ENCODE measurements around the gene SWT1.
"Not testable (repeated sequence)": the region's sequence is repeated elsewhere in the genome, so short reads cannot be mapped to it uniquely, and the experiment has no call there.

The SWT1 gene

GRCh38 chr1:185234183-185234582, 77.2 kb downstream of the SWT1 start:
- not testable (repeated sequence) for H4K8ac ChIP-seq (ENCODE audit: low read length); H4K91ac ChIP-seq (ENCODE audit: low read length); DNase-seq; H3K27me3 ChIP-seq (ENCODE audit: control insufficient read depth in 1 of 2, insufficient read depth in 1 of 2, low read length in 2 of 2); H3K9me3 ChIP-seq (ENCODE audit: control insufficient read depth, low read length); H3K4ac ChIP-seq (ENCODE audit: low read depth in 1 of 2, low read length in 2 of 2); H2AK5ac ChIP-seq (ENCODE audit: low read length, severe bottlenecking); H3K4me2 ChIP-seq (ENCODE audit: low read length, poor library complexity, severe bottlenecking); H3K14ac ChIP-seq (ENCODE audit: low read length in 2 of 2); H2BK15ac ChIP-seq (ENCODE audit: low read depth, poor library complexity, severe bottlenecking); H2AFZ ChIP-seq (ENCODE audit: low read depth, low read length); H3K79me1 ChIP-seq (replicated peaks; ENCODE audit: low read length, poor library complexity, severe bottlenecking); H2BK5ac ChIP-seq (ENCODE audit: low read depth, low read length, poor library complexity, severe bottlenecking); H3K4me1 ChIP-seq (ENCODE audit: control insufficient read depth, insufficient read depth, low read depth, low read length); H3K27ac ChIP-seq (ENCODE audit: low read length, poor library complexity, severe bottlenecking); H3K4me3 ChIP-seq (ENCODE audit: insufficient read depth in 1 of 2, low read depth in 1 of 2, low read length in 2 of 2); H2BK12ac ChIP-seq (ENCODE audit: low read length in 2 of 2); H2BK120ac ChIP-seq (ENCODE audit: low read depth, low read length); H3K18ac ChIP-seq (ENCODE audit: low read depth in 1 of 2, low read length in 2 of 2); H3K9ac ChIP-seq (ENCODE audit: low read length); H3K23ac ChIP-seq (ENCODE audit: low read length in 2 of 2)
- no CpG with 5 or more reads among the region's 1 CpG for WGBS
- H3K36me3 ChIP-seq (ENCODE audit: control insufficient read depth in 1 of 2, insufficient read depth in 2 of 2, low read depth in 1 of 2, low read length in 2 of 2), result peaks cover 0 to 20% of the 10 kb centered on the region in 2 experiments

DNA sequence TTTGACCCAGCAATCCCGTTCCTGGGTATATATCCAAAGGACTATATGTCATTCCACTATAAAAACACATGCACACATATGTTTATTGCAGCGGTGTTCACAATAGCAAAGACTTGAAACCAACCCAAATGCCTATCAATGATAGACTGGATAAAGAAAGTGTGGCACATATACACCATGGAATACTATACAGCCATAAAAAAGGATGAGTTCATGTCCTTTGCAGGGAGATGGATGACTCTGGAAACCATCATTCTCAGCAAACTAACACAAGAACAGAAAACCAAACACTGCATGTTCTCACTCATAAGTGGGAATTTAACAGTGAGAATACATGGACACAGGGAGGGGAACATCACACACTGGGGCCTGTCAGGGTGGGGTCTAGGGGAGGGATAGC, 80.2 kb downstream of the SWT1 start:
- not testable (repeated sequence) for H3K4ac ChIP-seq (ENCODE audit: low read depth in 1 of 2, low read length in 2 of 2)

DNA sequence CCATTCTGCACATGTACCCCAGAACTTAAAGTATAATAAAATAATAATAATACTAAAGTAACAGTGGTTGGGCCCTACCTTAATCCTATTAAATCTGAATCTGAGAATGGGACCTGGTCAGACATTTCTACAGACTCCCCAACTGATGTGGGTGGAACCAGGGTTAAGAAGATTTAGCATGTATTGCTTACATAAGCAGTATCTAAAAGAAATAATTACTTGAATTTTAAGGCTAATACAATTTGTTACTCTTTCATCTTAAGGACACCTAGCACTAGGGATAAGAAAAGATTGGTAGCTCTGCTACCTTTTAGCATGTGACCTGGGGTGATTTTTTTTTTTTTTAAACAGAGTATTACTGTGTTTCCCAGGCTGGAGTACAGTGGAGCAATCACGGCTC, 80.7 kb downstream of the SWT1 start:
- Histone ChIP-seq H2BK120ac (ENCODE audit: low read depth, low read length) (no peak overlapping the region), H3K9ac (ENCODE audit: low read length) (no peak overlapping the region), H4K8ac (ENCODE audit: low read length) (no peak overlapping the region), H3K4ac (ENCODE audit: low read depth in 1 of 2, low read length in 2 of 2) (no peak overlapping the region), H3K14ac (ENCODE audit: low read length in 2 of 2) (no peak overlapping the region), H4K91ac (ENCODE audit: low read length) (no peak overlapping the region), H2BK12ac (ENCODE audit: low read length in 2 of 2) (no peak overlapping the region), H3K36me3 (ENCODE audit: control insufficient read depth in 1 of 2, insufficient read depth in 2 of 2, low read depth in 1 of 2, low read length in 2 of 2) (peaks cover 0 to 4% of the 10 kb centered on the region in 2 experiments), H3K27ac (ENCODE audit: low read length, poor library complexity, severe bottlenecking) (no peak overlapping the region), H2BK5ac (ENCODE audit: low read depth, low read length, poor library complexity, severe bottlenecking) (no peak overlapping the region), H2AFZ (ENCODE audit: low read depth, low read length) (no peak overlapping the region), H3K4me3 (ENCODE audit: insufficient read depth in 1 of 2, low read depth in 1 of 2, low read length in 2 of 2) (no peak overlapping the region), H3K9me3 (ENCODE audit: control insufficient read depth, low read length) (no peaks in the 10 kb centered on the region), H3K23ac (ENCODE audit: low read length in 2 of 2) (no peak overlapping the region), H3K79me1 (replicated peaks; ENCODE audit: low read length, poor library complexity, severe bottlenecking) (no peaks in the 10 kb centered on the region), H2BK15ac (ENCODE audit: low read depth, poor library complexity, severe bottlenecking) (no peak overlapping the region), H3K4me2 (ENCODE audit: low read length, poor library complexity, severe bottlenecking) (no peak overlapping the region), H2AK5ac (ENCODE audit: low read length, severe bottlenecking) (no peak overlapping the region), H3K27me3 (ENCODE audit: control insufficient read depth in 1 of 2, insufficient read depth in 1 of 2, low read length in 2 of 2) (no peaks in the 10 kb centered on the region), H3K18ac (ENCODE audit: low read depth in 1 of 2, low read length in 2 of 2) (no peak overlapping the region), H3K4me1 (ENCODE audit: control insufficient read depth, insufficient read depth, low read depth, low read length) (no peaks in the 10 kb centered on the region)
- no CpG with 5 or more reads among the region's 1 CpG for WGBS
- no peak for DNase-seq

More for the DNA sequence above, 80.2 kb downstream of the SWT1 start:
- H2BK5ac ChIP-seq (ENCODE audit: low read depth, low read length, poor library complexity, severe bottlenecking); H3K4me2 ChIP-seq (ENCODE audit: low read length, poor library complexity, severe bottlenecking); H3K23ac ChIP-seq (ENCODE audit: low read length in 2 of 2); H3K27me3 ChIP-seq (ENCODE audit: control insufficient read depth in 1 of 2, insufficient read depth in 1 of 2, low read length in 2 of 2); H4K91ac ChIP-seq (ENCODE audit: low read length); H3K14ac ChIP-seq (ENCODE audit: low read length in 2 of 2); H2BK15ac ChIP-seq (ENCODE audit: low read depth, poor library complexity, severe bottlenecking); H3K36me3 ChIP-seq (ENCODE audit: control insufficient read depth in 1 of 2, insufficient read depth in 2 of 2, low read depth in 1 of 2, low read length in 2 of 2); H3K79me1 ChIP-seq (replicated peaks; ENCODE audit: low read length, poor library complexity, severe bottlenecking); H3K4me1 ChIP-seq (ENCODE audit: control insufficient read depth, insufficient read depth, low read depth, low read length); H2AFZ ChIP-seq (ENCODE audit: low read depth, low read length); H3K9me3 ChIP-seq (ENCODE audit: control insufficient read depth, low read length); H3K18ac ChIP-seq (ENCODE audit: low read depth in 1 of 2, low read length in 2 of 2); H3K27ac ChIP-seq (ENCODE audit: low read length, poor library complexity, severe bottlenecking); H2BK120ac ChIP-seq (ENCODE audit: low read depth, low read length); H2AK5ac ChIP-seq (ENCODE audit: low read length, severe bottlenecking); DNase-seq; H2BK12ac ChIP-seq (ENCODE audit: low read length in 2 of 2); H4K8ac ChIP-seq (ENCODE audit: low read length); H3K4me3 ChIP-seq (ENCODE audit: insufficient read depth in 1 of 2, low read depth in 1 of 2, low read length in 2 of 2); H3K9ac ChIP-seq (ENCODE audit: low read length): not testable (repeated sequence)
- WGBS, result 88% methylated on average over 1 of the region's 2 CpGs

GRCh38 chr1:185238447-185238846, 81.5 kb downstream of the SWT1 start:
- Histone ChIP-seq H2BK12ac (ENCODE audit: low read length in 2 of 2) (no peak overlapping the region), H2BK120ac (ENCODE audit: low read depth, low read length) (no peak overlapping the region), H3K18ac (ENCODE audit: low read depth in 1 of 2, low read length in 2 of 2) (no peak overlapping the region), H3K4ac (ENCODE audit: low read depth in 1 of 2, low read length in 2 of 2) (no peak overlapping the region), H2BK15ac (ENCODE audit: low read depth, poor library complexity, severe bottlenecking) (no peak overlapping the region), H2AK5ac (ENCODE audit: low read length, severe bottlenecking) (no peak overlapping the region), H3K79me1 (replicated peaks; ENCODE audit: low read length, poor library complexity, severe bottlenecking) (no peaks in the 10 kb centered on the region), H3K9ac (ENCODE audit: low read length) (no peak overlapping the region), H3K27ac (ENCODE audit: low read length, poor library complexity, severe bottlenecking) (no peak overlapping the region), H4K91ac (ENCODE audit: low read length) (no peak overlapping the region), H3K4me3 (ENCODE audit: insufficient read depth in 1 of 2, low read depth in 1 of 2, low read length in 2 of 2) (no peak overlapping the region), H3K4me2 (ENCODE audit: low read length, poor library complexity, severe bottlenecking) (no peak overlapping the region), H3K23ac (ENCODE audit: low read length in 2 of 2) (no peak overlapping the region), H3K27me3 (ENCODE audit: control insufficient read depth in 1 of 2, insufficient read depth in 1 of 2, low read length in 2 of 2) (no peaks in the 10 kb centered on the region), H3K4me1 (ENCODE audit: control insufficient read depth, insufficient read depth, low read depth, low read length) (no peaks in the 10 kb centered on the region), H3K36me3 (ENCODE audit: control insufficient read depth in 1 of 2, insufficient read depth in 2 of 2, low read depth in 1 of 2, low read length in 2 of 2) (no peaks in the 10 kb centered on the region), H3K14ac (ENCODE audit: low read length in 2 of 2) (no peak overlapping the region), H4K8ac (ENCODE audit: low read length) (no peak overlapping the region), H2BK5ac (ENCODE audit: low read depth, low read length, poor library complexity, severe bottlenecking) (no peak overlapping the region), H3K9me3 (ENCODE audit: control insufficient read depth, low read length) (no peaks in the 10 kb centered on the region), H2AFZ (ENCODE audit: low read depth, low read length) (no peak overlapping the region)
- DNase-seq, result no peak
- no CpG with 5 or more reads among the region's 1 CpG for WGBS
